B cell (primary cell): ENCODE measurements around the gene TCL1A. TPM values are rescaled to one million over a fixed set of nuclear protein-coding genes. Genes with fewer than 3 reads are reported as not detected.

ENCODE experiments used
- ATAC-seq: fragments of 200-7000 bp; cut with Tn5 transposase; one replicate; pipeline ENCODE4 v1.10.0; 2021; ENCODE audit warnings: low read depth, mild to moderate bottlenecking, moderate number of reproducible peaks, moderate library complexity
- CTCF ChIA-PET: fragments of 350-600 bp; sonication (Branson Sonifier 250); formaldehyde crosslinking; loops from one replicate; lab custom pipeline; 2021; ENCODE audit warnings: antibody characterized with exemption, inconsistent platforms; lab: Charles Lee
- POLR2A ChIA-PET: fragments of 350-600 bp; sonication (Branson Sonifier 250); formaldehyde crosslinking; loops from one replicate; lab custom pipeline; 2021; ENCODE audit warnings: antibody characterized with exemption; lab: Charles Lee
- DNase-seq: peaks from one replicate; pipeline ENCODE4 v3.0.0; 2013
- H2AFZ ChIP-seq: 2 replicates; pipeline ENCODE4 v1.6.1; 2012; ENCODE audit warnings: mild to moderate bottlenecking, low read depth, low read length; ENCODE audit not compliant: insufficient read depth, poor library complexity, severe bottlenecking
- H3K27ac ChIP-seq, 2 donors: 1 replicate in 1 of 2; 2 replicates in 1 of 2; pipeline ENCODE4 v1.5.1; 2012 to 2013; ENCODE audit warnings: low read length in 2 of 2, mild to moderate bottlenecking in 2 of 2, moderate library complexity in 1 of 2
- H3K27me3 ChIP-seq, 4 experiments: fragments of 200-600 bp in 1 of 4; sonication (generic) in 1 of 4; replicated peaks in 1 of 4; 1 replicate in 2 of 4; 2 replicates in 2 of 4; pipeline versions ENCODE4 v1.6.1 to v1.7.0; 2013 to 2016; ENCODE audit warnings: low read length in 3 of 4, mild to moderate bottlenecking in 2 of 4, mixed read lengths in 1 of 4, moderate library complexity in 1 of 4; ENCODE audit not compliant: insufficient read depth in 4 of 4, control insufficient read depth in 3 of 4; ENCODE audit errors: control extremely low read depth in 1 of 4
- H3K36me3 ChIP-seq, 2 experiments: replicated peaks in 1 of 2; 1 replicate in 1 of 2; 2 replicates in 1 of 2; pipeline versions ENCODE4 v1.6.1 to v1.7.1; 2013; ENCODE audit warnings: low read length in 1 of 2; ENCODE audit not compliant: insufficient read depth in 2 of 2, control insufficient read depth in 1 of 2; ENCODE audit errors: control extremely low read depth in 1 of 2, extremely low read depth in 1 of 2
- H3K4me1 ChIP-seq, 2 donors: fragments of 200-600 bp in 1 of 2; sonication (generic) in 1 of 2; 1 replicate in 1 of 2; 2 replicates in 1 of 2; pipeline versions ENCODE4 v1.5.1 to v1.6.1; 2013 to 2017; ENCODE audit warnings: low read length in 2 of 2; ENCODE audit not compliant: control insufficient read depth in 2 of 2, insufficient read depth in 2 of 2
- H3K4me2 ChIP-seq: replicated peaks from 2 replicates; pipeline ENCODE3; 2012; ENCODE audit warnings: mild to moderate bottlenecking, low read depth, low read length; ENCODE audit not compliant: poor library complexity, severe bottlenecking
- H3K4me3 ChIP-seq, 5 experiments: fragments of 200-600 bp in 1 of 5; sonication (generic) in 1 of 5; 1 replicate in 3 of 5; 2 replicates in 2 of 5; pipeline versions ENCODE4 v1.5.1 to v1.7.0; 2011 to 2016; ENCODE audit warnings: low read length in 4 of 5, mild to moderate bottlenecking in 4 of 5, low read depth in 2 of 5, control low read depth in 1 of 5, moderate library complexity in 1 of 5; ENCODE audit not compliant: insufficient read depth in 1 of 5; ENCODE audit errors: control extremely low read depth in 1 of 5, extremely low read depth in 1 of 5
- H3K79me2 ChIP-seq: fragments of 200-600 bp; sonication (generic); one replicate; pipeline ENCODE4 v1.6.0; 2016; ENCODE audit warnings: low read length; ENCODE audit not compliant: control insufficient read depth, insufficient read depth
- H3K9ac ChIP-seq: fragments of 200-600 bp; sonication (generic); 2 replicates; pipeline ENCODE4 v1.6.1; 2017; ENCODE audit warnings: mild to moderate bottlenecking, low read length, moderate library complexity
- H3K9me3 ChIP-seq, 3 donors: one replicate each; pipeline versions ENCODE4 v1.6.1 to v1.7.1; 2013; ENCODE audit warnings: low read length in 2 of 3; ENCODE audit not compliant: control insufficient read depth in 2 of 3, insufficient read depth in 1 of 3; ENCODE audit errors: control extremely low read depth in 1 of 3
- H4K20me1 ChIP-seq: 2 replicates; pipeline ENCODE4 v1.6.0; 2012; ENCODE audit warnings: mild to moderate bottlenecking, low read length; ENCODE audit not compliant: insufficient read depth, control insufficient read depth, poor library complexity, severe bottlenecking
- H3K27ac Mint-ChIP-seq: one replicate; pipeline ENCODE4 v1.8.0; 2021; ENCODE audit warnings: mixed read lengths
- H3K27me3 Mint-ChIP-seq: one replicate; pipeline ENCODE4 v1.8.0; 2021; ENCODE audit warnings: mixed read lengths
- H3K4me1 Mint-ChIP-seq: one replicate; pipeline ENCODE4 v1.8.0; 2021; ENCODE audit warnings: mixed read lengths
- H3K4me3 Mint-ChIP-seq: one replicate; pipeline ENCODE4 v1.8.0; 2021; ENCODE audit warnings: mixed read lengths
- H3K9me3 Mint-ChIP-seq: one replicate; pipeline ENCODE4 v1.8.0; 2022; ENCODE audit warnings: mixed read lengths; ENCODE audit not compliant: insufficient read depth
- EZH2 ChIP-seq: IDR thresholded peaks from 2 replicates; pipeline ENCODE4 v1.6.1; 2012; ENCODE audit warnings: borderline replicate concordance, low read depth, mild to moderate bottlenecking, moderate library complexity, low read length; ENCODE audit not compliant: insufficient read depth, poor library complexity, severe bottlenecking
- WGBS: methylation state at CpG from one replicate; pipeline ENCODE4 v1.1.5; 2013; ENCODE audit warnings: missing lambda C conversion rate; ENCODE audit not compliant: insufficient coverage; 5-methylcytosine and 5-hydroxymethylcytosine counted together
- intact Hi-C: fragments of 100-400 bp; cut with micrococcal nuclease; formaldehyde crosslinking; loops from one replicate; pipeline ENCODE4 v1.10.0; 2022
- polyA plus RNA-seq: library from polyadenylated mRNA; depleted of rRNA; stranded (reverse); fragments of >200 nt; gene quantifications from 2 replicates; pipeline ENCODE4 v1.2.3, GENCODE V29; 2012
- total RNA-seq, 2 donors: library from RNA; stranded (reverse); fragments of 120-200 nt in 1 of 2; gene quantifications; 1 replicate in 1 of 2; 2 replicates in 1 of 2; pipeline versions ENCODE4 v1.2.3 to v1.2.4, GENCODE V29; 2013 to 2022
- TF ChIP-seq, protein P1 (sequence below): fragments of 200-600 bp; IDR thresholded peaks from one replicate; pipeline ENCODE4 v1.8.0; 2022; ENCODE audit warnings: antibody characterized with exemption, mild to moderate bottlenecking

Gene TCL1A
- total and polyA plus RNA-seq, 2 donors (not counting 1 experiment from before 2014, with no cell fraction given) = 272 to 770 TPM

- Histone ChIP-seq H3K79me2 (peaks cover 16% of the 10 kb centered on the region), H3K4me3 (peak overlapping the region in 1 of 5 experiments; percentile 33), H3K27ac (peak overlapping the region; percentile 58 to 78), H3K9me3 (peaks cover 0 to 5% (median 0%) of the 10 kb centered on the region in 3 donors), H3K27me3 (no peaks in the 10 kb centered on the region), H3K9ac (no peak overlapping the region), H2AFZ (no peak overlapping the region), H4K20me1 (no peaks in the 10 kb centered on the region), H3K4me1 (peaks cover 72 to 83% of the 10 kb centered on the region in 2 donors), H3K36me3 (no peaks in the 10 kb centered on the region), H3K4me2 (peak overlapping the region; percentile 27)
- Mint-ChIP-seq H3K4me1 (peaks cover 87% of the 10 kb centered on the region), H3K9me3 (no peaks in the 10 kb centered on the region), H3K27me3 (peaks cover 31% of the 10 kb centered on the region), H3K27ac (peak overlapping the region; percentile 97), H3K4me3 (peak overlapping the region; percentile 56)
- CTCF ChIA-PET = interaction anchor here (1.1 to 1.4 kb wide), 5 partner anchors 11 to 112 kb away, joined by 3 to 5 read pairs (median 4); no protein-coding TSS in a partner anchor
- ATAC-seq = peak; percentile 16
- peak; percentile 62 for DNase-seq
- POLR2A ChIA-PET = interaction anchor here (1.0 to 1.1 kb wide), 2 partner anchors 10 to 34 kb away, joined by 3 to 4 read pairs; no protein-coding TSS in a partner anchor
- no peak for TF ChIP-seq EZH2
- TF ChIP-seq, protein P1, sequence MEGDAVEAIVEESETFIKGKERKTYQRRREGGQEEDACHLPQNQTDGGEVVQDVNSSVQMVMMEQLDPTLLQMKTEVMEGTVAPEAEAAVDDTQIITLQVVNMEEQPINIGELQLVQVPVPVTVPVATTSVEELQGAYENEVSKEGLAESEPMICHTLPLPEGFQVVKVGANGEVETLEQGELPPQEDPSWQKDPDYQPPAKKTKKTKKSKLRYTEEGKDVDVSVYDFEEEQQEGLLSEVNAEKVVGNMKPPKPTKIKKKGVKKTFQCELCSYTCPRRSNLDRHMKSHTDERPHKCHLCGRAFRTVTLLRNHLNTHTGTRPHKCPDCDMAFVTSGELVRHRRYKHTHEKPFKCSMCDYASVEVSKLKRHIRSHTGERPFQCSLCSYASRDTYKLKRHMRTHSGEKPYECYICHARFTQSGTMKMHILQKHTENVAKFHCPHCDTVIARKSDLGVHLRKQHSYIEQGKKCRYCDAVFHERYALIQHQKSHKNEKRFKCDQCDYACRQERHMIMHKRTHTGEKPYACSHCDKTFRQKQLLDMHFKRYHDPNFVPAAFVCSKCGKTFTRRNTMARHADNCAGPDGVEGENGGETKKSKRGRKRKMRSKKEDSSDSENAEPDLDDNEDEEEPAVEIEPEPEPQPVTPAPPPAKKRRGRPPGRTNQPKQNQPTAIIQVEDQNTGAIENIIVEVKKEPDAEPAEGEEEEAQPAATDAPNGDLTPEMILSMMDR = no peak
- WGBS = 29% methylated on average over 3 of the region's 4 CpGs
- intact Hi-C loops = loop anchor here (5.0 kb wide), 1 partner anchor 50 kb away; no protein-coding TSS in a partner anchor
Measured at GRCh38 chr14:95662376-95663186, 51.3 kb downstream of the TCL1A start.
